WI38 (cell line): ENCODE results near the gene ELF5.

ENCODE experiments used
- H3K4me3 ChIP-seq: 2 replicates; pipeline ENCODE4 v1.5.1; 2011; ENCODE audit warnings: low read depth, mild to moderate bottlenecking, control low read depth, low read length
- CTCF ChIP-seq: IDR thresholded peaks from 2 replicates; pipeline ENCODE4 v1.5.1; 2012; ENCODE audit warnings: low read depth, mild to moderate bottlenecking, control low read depth, low read length

Gene ELF5

GRCh38 chr11:34512840-34513681, 533 bp downstream of the ELF5 start:
- peak; percentile 95 for TF ChIP-seq CTCF
- H3K4me3 ChIP-seq, result no peak overlapping the region

GRCh38 chr11:34510673-34511072, 2.9 kb downstream of the ELF5 start:
- TF ChIP-seq CTCF, result no peak
- no peak overlapping the region for H3K4me3 ChIP-seq

GRCh38 chr11:34510218-34510617, 3.4 kb downstream of the ELF5 start:
- TF ChIP-seq CTCF, result no peak
- H3K4me3 ChIP-seq, result no peak overlapping the region

GRCh38 chr11:34509336-34509876, 4.2 kb downstream of the ELF5 start:
- no peak overlapping the region for H3K4me3 ChIP-seq
- no peak for TF ChIP-seq CTCF

- no peak overlapping the region for H3K4me3 ChIP-seq
- no peak for TF ChIP-seq CTCF
These were observed 5.1 kb downstream of the ELF5 start for GRCh38 chr11:34508524-34508923.

GRCh38 chr11:34507610-34508009, 6.0 kb downstream of the ELF5 start:
- TF ChIP-seq CTCF, result no peak
- H3K4me3 ChIP-seq, result no peak overlapping the region

GRCh38 chr11:34507156-34507555, 6.4 kb downstream of the ELF5 start:
- TF ChIP-seq CTCF, result no peak

More at GRCh38 chr11:34507156-34507555, 6.4 kb downstream of the ELF5 start:
- H3K4me3 ChIP-seq, result no peak overlapping the region
